ENCODE measurements around the gene FAF1.

FAF1 gene

GRCh38 chr1:50704126-50704525 is 255.9 kb downstream of the FAF1 start:
- no peaks in the 10 kb centered on the region for H3K4me1 ChIP-seq (ENCODE audit: low read length)

GRCh38 chr1:50703240-50703639 is 256.8 kb downstream of the FAF1 start:
- Histone ChIP-seq H3K4me1 (ENCODE audit: low read length) (no peaks in the 10 kb centered on the region), H3K9ac (ENCODE audit: low read length) (no peak overlapping the region), H3K27me3 (ENCODE audit: low read depth, low read length) (no peaks in the 10 kb centered on the region), H3K36me3 (replicated peaks; ENCODE audit: low read depth, low read length) (no peaks in the 10 kb centered on the region), H4K20me1 (ENCODE audit: insufficient read depth, low read length) (no peaks in the 10 kb centered on the region), H3K27ac (ENCODE audit: low read length) (no peak overlapping the region), H3K79me2 (ENCODE audit: low read length) (no peaks in the 10 kb centered on the region), H3K4me2 (ENCODE audit: low read length) (no peak overlapping the region), H2AFZ (ENCODE audit: low read depth, low read length) (no peak overlapping the region), H3K9me3 (ENCODE audit: insufficient read depth, low read length) (no peaks in the 10 kb centered on the region), H3K4me3 (ENCODE audit: low read length) (no peak overlapping the region)
- TF ChIP-seq EZH2phosphoT487 (IDR thresholded peaks at IDR 0.05; ENCODE audit: low read depth), result no peak
- no peak for TF ChIP-seq CTCF (IDR thresholded peaks at IDR 0.05; ENCODE audit: low read depth, low read length)

More at GRCh38 chr1:50704126-50704525, 255.9 kb downstream of the FAF1 start:
- Histone ChIP-seq H3K27ac (ENCODE audit: low read length) (no peak overlapping the region), H3K9me3 (ENCODE audit: insufficient read depth, low read length) (no peaks in the 10 kb centered on the region), H4K20me1 (ENCODE audit: insufficient read depth, low read length) (no peaks in the 10 kb centered on the region), H3K9ac (ENCODE audit: low read length) (no peak overlapping the region), H3K4me3 (ENCODE audit: low read length) (no peak overlapping the region), H3K79me2 (ENCODE audit: low read length) (no peaks in the 10 kb centered on the region), H3K36me3 (replicated peaks; ENCODE audit: low read depth, low read length) (no peaks in the 10 kb centered on the region), H2AFZ (ENCODE audit: low read depth, low read length) (no peak overlapping the region), H3K27me3 (ENCODE audit: low read depth, low read length) (no peaks in the 10 kb centered on the region), H3K4me2 (ENCODE audit: low read length) (no peak overlapping the region)
- TF ChIP-seq CTCF (IDR thresholded peaks at IDR 0.05; ENCODE audit: low read depth, low read length) (peak; percentile 59), EZH2phosphoT487 (IDR thresholded peaks at IDR 0.05; ENCODE audit: low read depth) (no peak)

GRCh38 chr1:50702395-50702794 is 257.7 kb downstream of the FAF1 start:
- Histone ChIP-seq H3K36me3 (replicated peaks; ENCODE audit: low read depth, low read length) (no peaks in the 10 kb centered on the region), H4K20me1 (ENCODE audit: insufficient read depth, low read length) (no peaks in the 10 kb centered on the region), H3K4me1 (ENCODE audit: low read length) (no peaks in the 10 kb centered on the region), H3K79me2 (ENCODE audit: low read length) (no peaks in the 10 kb centered on the region), H2AFZ (ENCODE audit: low read depth, low read length) (no peak overlapping the region), H3K4me3 (ENCODE audit: low read length) (no peak overlapping the region), H3K27me3 (ENCODE audit: low read depth, low read length) (no peaks in the 10 kb centered on the region), H3K27ac (ENCODE audit: low read length) (no peak overlapping the region), H3K9ac (ENCODE audit: low read length) (no peak overlapping the region), H3K4me2 (ENCODE audit: low read length) (no peak overlapping the region), H3K9me3 (ENCODE audit: insufficient read depth, low read length) (no peaks in the 10 kb centered on the region)
- no peak for TF ChIP-seq CTCF (IDR thresholded peaks at IDR 0.05; ENCODE audit: low read depth, low read length)
- no peak for TF ChIP-seq EZH2phosphoT487 (IDR thresholded peaks at IDR 0.05; ENCODE audit: low read depth)

- Histone ChIP-seq H3K4me2 (ENCODE audit: low read length) (no peak overlapping the region), H3K27ac (ENCODE audit: low read length) (no peak overlapping the region), H3K9me3 (ENCODE audit: insufficient read depth, low read length) (no peaks in the 10 kb centered on the region), H3K27me3 (ENCODE audit: low read depth, low read length) (no peaks in the 10 kb centered on the region), H3K9ac (ENCODE audit: low read length) (no peak overlapping the region), H3K4me3 (ENCODE audit: low read length) (no peak overlapping the region), H3K79me2 (ENCODE audit: low read length) (no peaks in the 10 kb centered on the region), H4K20me1 (ENCODE audit: insufficient read depth, low read length) (no peaks in the 10 kb centered on the region), H3K4me1 (ENCODE audit: low read length) (no peaks in the 10 kb centered on the region), H3K36me3 (replicated peaks; ENCODE audit: low read depth, low read length) (no peaks in the 10 kb centered on the region), H2AFZ (ENCODE audit: low read depth, low read length) (no peak overlapping the region)
- no peak for TF ChIP-seq CTCF (IDR thresholded peaks at IDR 0.05; ENCODE audit: low read depth, low read length)
Observed at GRCh38 chr1:50701706-50702317, 258.3 kb downstream of the FAF1 start.

Data from OCI-LY3 (cell line).